ENCODE results near the gene CCDC51.
A peak's percentile ranks its signal among the peaks of the same experiment; 100 is the strongest.

CCDC51 gene

DNA sequence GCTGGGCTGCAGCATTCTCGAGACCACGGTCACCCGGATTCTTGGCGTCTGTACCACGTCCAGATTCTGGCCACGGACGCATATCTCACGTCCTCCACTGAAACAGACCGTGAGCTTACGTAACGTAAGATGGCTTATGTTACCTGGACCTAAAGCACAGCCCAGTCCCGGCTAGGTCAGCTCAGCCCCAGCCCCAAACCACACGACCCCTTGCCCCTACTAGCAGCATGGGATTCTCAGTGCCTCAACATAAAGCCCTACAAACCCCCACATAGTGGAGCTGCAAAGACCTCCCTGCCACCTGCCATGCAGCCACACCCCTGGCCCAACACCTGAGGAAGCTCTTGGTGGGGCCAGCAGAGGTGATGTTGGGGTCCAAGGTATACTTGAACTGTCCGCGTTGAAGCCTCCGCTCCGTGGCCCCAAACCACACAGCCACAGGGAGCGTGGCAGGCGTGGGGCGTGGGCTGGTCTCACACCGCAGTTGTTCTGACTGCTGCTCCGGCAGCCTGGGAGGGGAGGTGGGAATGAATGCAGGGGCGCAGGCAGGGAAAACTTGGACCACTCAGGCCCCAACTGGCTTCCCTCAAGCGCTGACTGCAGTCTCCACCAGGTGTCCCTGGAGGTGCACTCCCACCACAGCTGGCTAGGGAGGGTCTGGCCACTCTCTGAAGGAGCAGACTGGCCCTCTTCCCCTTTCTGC, 24.5 kb downstream of the CCDC51 start:
- TF ChIP-seq CTCF (IDR thresholded peaks at IDR 0.05; ENCODE audit: insufficient read depth, low read depth, low read length, missing control alignments), result no peak
- DNase-seq (ENCODE audit: low read depth), result no peak
- H3K4me3 ChIP-seq (ENCODE audit: low read length), result no peak overlapping the region

DNA sequence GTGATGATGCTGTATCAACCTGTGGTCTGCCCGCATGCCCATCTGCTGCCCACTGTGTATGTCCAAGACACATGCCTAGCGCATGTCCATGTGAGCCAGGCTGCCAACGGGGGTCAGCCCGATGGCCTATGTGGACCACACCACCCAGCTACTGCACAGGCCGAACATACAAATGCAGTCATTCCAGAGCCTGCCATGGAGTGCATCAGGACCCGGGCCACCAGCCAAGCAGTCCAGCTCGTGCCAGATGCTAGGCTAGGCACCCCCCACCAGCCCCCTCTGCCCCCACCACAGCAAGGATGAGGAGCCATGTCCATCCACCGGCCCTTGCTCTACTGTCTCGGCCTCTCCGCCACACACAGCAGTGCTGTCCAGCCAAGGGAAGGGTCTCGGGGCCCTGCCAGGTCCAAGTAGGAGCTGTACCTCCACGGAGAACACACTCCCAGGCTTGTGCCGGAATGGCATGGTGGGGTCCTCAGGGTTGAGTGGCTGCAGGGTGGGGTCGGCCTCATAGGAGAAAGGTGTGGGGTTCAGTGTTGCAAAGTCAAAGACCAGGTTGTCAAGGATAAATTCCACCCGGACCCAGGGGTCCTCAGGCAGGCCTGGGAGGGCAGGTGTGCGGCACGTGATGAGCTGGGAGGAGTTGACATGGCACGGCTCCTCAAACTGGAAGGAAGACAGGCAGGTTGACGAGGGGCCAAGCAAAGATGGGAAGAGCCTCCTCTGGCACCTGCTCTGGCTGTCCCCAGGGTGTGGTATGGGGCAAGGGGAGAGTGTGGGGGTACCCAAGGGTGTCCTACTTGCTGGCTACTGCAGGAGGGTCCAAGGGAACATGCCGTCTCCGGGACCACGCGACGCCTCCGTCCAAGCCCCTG, 25.3 kb downstream of the CCDC51 start:
- TF ChIP-seq CTCF (IDR thresholded peaks at IDR 0.05; ENCODE audit: insufficient read depth, low read depth, low read length, missing control alignments), result no peak
- no peak for DNase-seq (ENCODE audit: low read depth)
- no peak overlapping the region for H3K4me3 ChIP-seq (ENCODE audit: low read length)

DNA sequence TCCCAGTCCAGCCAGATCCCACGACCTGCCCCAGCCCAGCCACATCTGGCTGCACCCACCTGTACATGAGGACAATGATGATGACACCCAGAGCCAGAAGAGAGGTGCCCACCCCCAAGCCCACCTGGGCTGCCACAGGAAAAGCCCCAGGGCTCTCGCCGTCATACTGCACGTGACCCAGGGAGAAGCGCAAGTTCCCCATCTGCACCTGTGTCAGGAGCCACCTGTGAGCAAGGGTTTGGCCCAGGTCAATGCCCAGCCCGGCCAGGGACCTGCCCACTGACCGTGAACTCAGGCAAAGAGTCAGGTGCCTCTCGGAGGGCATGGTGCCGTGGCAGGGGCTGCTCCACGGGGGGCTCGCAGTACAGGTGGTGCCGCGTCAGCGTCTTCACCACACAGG, 26.3 kb downstream of the CCDC51 start:
- DNase-seq (ENCODE audit: low read depth), result no peak
- no peak for TF ChIP-seq CTCF (IDR thresholded peaks at IDR 0.05; ENCODE audit: insufficient read depth, low read depth, low read length, missing control alignments)
- H3K4me3 ChIP-seq (ENCODE audit: low read length), result no peak overlapping the region

DNA sequence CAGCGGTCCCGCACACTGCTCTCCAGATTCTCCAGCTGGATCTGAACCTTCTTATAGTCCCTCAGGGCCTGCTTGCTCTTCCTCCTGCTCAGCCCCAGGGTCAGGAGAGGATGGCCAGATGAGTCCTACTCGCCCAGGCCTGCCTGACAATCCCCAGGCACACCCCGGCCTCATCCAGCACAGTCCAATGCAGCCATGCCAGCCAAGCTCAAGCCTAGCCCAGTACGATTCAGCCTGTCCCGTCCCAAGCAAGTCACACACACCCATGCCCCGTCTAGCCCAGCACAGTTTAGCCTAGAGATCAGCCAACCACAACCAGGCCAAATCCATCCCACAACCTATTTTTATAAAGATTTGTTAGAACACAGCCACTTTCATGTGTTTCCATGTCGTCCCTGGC, 26.8 kb downstream of the CCDC51 start:
- no peak overlapping the region for H3K4me3 ChIP-seq (ENCODE audit: low read length)
- TF ChIP-seq CTCF (IDR thresholded peaks at IDR 0.05; ENCODE audit: insufficient read depth, low read depth, low read length, missing control alignments), result no peak
- DNase-seq (ENCODE audit: low read depth), result peak; percentile 37

- no peak for TF ChIP-seq CTCF (IDR thresholded peaks at IDR 0.05; ENCODE audit: insufficient read depth, low read depth, low read length, missing control alignments)
- DNase-seq (ENCODE audit: low read depth), result no peak
- H3K4me3 ChIP-seq (ENCODE audit: low read length), result no peak overlapping the region
Measured at GRCh38 chr3:48412375-48413001, 27.4 kb downstream of the CCDC51 start.

DNA sequence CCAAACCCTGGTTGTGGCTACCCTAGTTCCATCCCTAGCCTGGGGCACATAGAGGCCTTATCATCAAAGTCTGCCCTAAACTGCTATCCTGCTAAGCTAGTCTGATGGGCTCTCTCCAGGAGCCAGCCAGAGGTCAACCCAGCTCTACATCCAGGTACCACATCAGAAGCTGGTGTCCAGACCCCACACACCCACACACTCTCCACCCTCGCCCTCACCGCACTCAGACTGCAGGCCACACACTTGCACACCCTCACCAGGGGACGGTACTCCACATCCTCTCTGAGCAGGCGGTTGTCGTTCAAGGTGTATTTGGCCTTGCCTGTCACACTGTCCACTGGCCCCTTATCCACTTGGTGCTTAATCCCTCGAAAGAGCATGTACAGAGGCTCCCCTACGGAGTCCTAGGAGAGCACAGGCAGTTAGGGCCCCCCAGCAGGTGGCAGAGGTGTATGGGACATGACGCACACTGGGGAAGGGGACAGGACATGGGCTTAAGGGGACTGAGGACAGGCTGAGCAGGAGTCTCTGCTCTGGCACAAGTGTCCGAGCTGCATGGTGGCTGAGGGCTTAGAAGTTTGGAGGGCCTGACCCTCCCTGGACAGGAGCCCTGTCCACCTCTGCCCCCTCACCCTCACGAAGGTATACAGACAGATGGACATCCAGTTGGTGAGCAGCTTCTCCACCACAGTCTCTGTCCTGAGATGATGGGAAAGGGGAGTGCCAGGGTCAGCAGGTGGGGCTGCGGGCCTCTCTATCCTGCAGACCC, 28.1 kb downstream of the CCDC51 start:
- H3K4me3 ChIP-seq (ENCODE audit: low read length), result no peak overlapping the region
- TF ChIP-seq CTCF (IDR thresholded peaks at IDR 0.05; ENCODE audit: insufficient read depth, low read depth, low read length, missing control alignments), result no peak
- DNase-seq (ENCODE audit: low read depth), result no peak
